Astrocyte of the cerebellum (primary cell): Measurements from ENCODE around the gene UQCC2.

Experiments
- DNase-seq: peaks from one replicate; pipeline ENCODE4 v3.0.0-alpha.2; 2011; ENCODE audit warnings: low read depth
- H3K4me3 ChIP-seq: 2 replicates; pipeline ENCODE4 v1.5.1; 2011; ENCODE audit warnings: mild to moderate bottlenecking, low read depth, low read length, moderate library complexity
- in situ Hi-C: cut with HindIII; loops from 2 replicates; pipeline ENCODE4 v1.10.0; 2017; ENCODE audit warnings: low sequenced_read_pairs
- TF ChIP-seq, protein P1 (sequence below): IDR thresholded peaks from 2 replicates; pipeline ENCODE4 v1.5.1; 2012; ENCODE audit warnings: low read length, low read depth, moderate library complexity, mild to moderate bottlenecking; ENCODE audit errors: missing control alignments

Gene UQCC2

DNA sequence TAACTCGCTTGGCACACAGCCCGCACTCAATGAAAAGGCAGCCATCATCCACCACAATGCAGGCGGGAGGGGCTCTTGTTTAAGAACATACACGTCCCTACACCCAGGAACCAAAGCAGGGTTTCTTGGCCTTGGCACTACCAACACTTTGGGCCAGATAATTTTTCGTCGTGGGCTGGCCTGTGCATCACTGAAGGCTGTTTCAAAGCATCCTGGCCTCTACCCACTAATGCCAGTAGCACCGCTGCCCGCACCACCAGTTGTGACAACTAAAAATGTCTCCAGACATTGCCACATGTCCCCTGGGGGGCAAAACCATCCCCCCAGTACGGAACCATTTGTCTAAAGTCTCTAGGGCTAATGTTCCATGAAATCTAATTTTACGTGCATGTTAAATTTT is 13.0 kb downstream of the UQCC2 start:
- no peak for DNase-seq
- no peak overlapping the region for H3K4me3 ChIP-seq
- TF ChIP-seq, protein P1, sequence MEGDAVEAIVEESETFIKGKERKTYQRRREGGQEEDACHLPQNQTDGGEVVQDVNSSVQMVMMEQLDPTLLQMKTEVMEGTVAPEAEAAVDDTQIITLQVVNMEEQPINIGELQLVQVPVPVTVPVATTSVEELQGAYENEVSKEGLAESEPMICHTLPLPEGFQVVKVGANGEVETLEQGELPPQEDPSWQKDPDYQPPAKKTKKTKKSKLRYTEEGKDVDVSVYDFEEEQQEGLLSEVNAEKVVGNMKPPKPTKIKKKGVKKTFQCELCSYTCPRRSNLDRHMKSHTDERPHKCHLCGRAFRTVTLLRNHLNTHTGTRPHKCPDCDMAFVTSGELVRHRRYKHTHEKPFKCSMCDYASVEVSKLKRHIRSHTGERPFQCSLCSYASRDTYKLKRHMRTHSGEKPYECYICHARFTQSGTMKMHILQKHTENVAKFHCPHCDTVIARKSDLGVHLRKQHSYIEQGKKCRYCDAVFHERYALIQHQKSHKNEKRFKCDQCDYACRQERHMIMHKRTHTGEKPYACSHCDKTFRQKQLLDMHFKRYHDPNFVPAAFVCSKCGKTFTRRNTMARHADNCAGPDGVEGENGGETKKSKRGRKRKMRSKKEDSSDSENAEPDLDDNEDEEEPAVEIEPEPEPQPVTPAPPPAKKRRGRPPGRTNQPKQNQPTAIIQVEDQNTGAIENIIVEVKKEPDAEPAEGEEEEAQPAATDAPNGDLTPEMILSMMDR = no peak
- in situ Hi-C loops = no loop called here

DNA sequence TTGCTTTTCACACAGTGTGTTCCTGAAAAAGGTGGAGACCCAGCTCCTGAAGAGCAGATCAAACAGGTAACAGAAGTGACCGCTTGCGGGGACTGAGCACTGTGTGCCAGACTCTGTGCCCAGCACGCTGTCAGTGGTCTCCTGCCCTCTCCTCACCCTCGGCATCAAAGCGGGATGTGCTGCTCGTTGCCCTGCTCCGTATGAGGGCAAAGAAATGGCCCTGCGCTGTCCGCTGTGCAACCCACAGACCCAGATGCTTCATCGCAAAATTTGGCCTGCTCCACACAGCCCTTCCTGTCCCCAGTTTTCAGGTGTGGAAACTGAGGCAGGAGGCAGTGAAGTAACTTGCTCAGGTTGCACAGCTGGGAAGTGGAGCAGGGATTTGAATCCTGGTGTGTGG is 13.7 kb downstream of the UQCC2 start:
- DNase-seq = no peak
- in situ Hi-C loops = no loop called here
- no peak overlapping the region for H3K4me3 ChIP-seq
- TF ChIP-seq, protein P1 = no peak

DNA sequence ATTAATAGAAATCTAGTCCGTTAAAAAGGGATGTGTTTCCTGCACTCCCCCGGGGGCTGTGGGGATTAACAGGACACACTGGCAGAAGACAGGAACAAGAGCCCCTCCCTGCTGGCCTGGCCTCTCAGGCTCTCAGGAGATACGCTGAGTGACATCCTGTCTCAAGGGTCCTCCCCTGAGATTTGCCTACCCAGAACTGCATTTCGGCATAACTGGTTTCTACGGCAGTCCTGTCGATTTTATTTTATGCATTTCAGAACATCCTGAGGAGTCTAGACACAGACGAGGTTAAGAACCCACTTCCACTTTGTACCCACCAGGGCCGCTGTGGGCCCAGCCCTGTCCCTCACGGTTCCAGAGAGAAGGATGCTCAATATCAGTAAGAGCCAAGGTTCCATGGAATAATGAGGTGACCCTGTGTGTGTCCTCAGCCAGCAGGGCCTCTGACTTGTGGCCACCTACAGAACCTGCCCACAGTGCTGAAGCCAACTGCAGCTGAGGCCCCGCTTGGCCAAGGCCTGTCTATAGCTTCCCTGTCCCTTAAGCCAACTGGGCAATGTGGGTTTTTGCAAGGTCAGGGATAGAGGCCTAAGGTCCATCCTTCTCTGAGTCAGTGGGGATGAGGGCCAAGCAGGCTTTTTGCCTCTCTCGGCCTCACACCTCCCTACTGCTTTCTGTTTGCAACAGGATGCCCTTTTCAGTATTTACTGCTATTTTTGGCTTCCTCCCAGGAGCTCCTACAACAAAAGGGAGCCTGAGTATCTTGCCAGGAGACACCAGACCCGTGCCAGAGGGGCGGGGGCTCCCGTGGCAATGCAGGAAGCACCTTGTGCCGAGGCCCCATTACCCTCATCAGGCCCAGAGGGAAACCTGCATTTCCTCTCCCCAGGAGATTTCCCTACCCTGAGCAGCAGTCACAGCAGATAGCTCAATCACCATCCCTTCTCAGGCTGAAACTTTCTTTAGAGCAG is 14.7 kb downstream of the UQCC2 start:
- TF ChIP-seq, protein P1 = no peak
- in situ Hi-C loops = no loop called here
- peak; percentile 79 for DNase-seq
- no peak overlapping the region for H3K4me3 ChIP-seq

DNA sequence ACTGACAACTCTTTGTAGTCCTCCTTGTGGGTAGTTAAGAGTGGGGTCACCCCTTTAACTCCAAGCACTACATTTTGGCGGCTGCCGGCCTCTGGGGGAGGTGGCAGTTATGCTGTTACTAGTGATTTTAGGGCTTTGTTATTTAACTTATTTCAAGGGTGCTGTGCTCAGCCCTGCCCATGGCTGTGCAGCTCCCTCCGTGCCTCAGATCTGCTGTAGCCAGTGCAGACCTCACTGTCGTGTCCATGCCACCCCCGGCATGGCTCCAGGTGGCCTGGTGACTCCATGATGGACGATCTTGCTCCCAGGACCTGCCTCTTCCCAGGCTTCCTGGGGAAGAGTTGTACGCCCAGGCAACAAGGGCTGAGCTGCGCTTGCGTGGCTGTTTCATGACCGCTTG is 15.4 kb downstream of the UQCC2 start:
- H3K4me3 ChIP-seq = no peak overlapping the region
- TF ChIP-seq, protein P1 = no peak
- no peak for DNase-seq
- in situ Hi-C loops = no loop called here

DNA sequence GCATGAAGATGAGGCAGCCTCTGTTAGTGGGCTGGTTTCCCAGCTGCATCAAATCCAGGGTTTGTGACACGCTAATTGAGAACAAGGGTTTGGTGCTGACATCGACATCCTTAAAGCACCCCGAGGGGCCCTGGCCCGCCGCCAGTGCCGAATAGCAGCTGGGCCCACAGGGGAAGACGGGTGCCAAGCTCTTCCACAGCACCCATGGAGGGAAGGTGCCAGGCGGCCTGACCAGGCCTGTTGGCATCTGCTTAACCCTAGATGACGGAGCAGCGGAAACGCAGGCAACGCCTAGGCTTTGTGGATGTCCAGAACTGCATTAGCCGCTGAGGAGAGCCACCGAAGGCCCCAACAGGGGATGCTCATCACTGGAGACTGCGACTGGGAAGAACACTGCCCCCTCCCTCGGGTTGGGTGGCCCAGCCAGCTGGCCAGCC is 16.0 kb downstream of the UQCC2 start:
- in situ Hi-C loops = no loop called here
- TF ChIP-seq, protein P1 = no peak
- no peak overlapping the region for H3K4me3 ChIP-seq
- no peak for DNase-seq

DNA sequence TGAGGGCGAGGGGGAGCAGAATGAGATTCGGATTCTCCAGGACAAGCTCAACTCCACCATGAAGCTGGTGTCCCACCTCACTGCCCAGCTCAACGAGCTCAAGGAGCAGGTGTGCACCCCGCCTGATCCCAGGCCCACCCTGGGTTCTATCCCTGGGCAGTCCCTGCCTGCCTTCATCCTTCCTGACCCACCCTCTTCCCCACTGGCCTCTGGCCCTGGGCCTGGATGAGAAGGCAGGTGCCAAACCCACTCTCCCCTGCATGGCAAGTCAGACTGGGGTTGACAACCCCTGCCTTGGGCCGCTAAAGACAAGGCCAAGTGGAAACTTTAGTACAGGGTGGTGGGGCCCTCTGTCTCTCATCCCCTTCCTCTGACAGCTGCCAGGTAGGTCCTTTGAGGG is 16.5 kb downstream of the UQCC2 start:
- in situ Hi-C loops = no loop called here
- TF ChIP-seq, protein P1 = no peak

More for the DNA sequence above, 16.5 kb downstream of the UQCC2 start:
- no peak for DNase-seq
- H3K4me3 ChIP-seq = no peak overlapping the region
